ENCODE results near the gene RNASE12.
"Not testable (repeated sequence)": the region's sequence is repeated elsewhere in the genome, so short reads cannot be mapped to it uniquely, and the experiment has no call there.

Gene RNASE12

DNA sequence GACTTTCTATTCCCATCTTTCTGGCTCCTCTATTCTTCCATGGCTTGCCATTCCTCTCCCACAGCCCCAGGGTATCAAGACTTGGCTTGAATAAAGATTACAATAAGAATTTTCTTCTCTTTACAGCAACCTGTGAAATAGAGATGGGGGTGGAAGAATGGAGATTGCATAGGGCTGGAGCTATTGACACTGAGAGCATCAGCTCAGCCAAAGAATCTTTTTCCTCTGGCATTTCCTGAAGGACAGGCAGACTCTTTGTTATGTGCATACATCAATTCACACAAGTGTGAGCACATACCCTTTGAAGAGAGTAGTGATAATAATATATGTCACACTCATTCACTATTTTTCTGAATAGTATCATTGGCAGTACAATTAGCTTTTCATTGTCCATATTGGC, 8.0 kb downstream of the RNASE12 start:
- DNase-seq (ENCODE audit: low read depth, low spot score), result no peak

- DNase-seq (ENCODE audit: low read depth, low spot score), result no peak
Observed at GRCh38 chr14:20580242-20580641, 10.9 kb downstream of the RNASE12 start.

DNA sequence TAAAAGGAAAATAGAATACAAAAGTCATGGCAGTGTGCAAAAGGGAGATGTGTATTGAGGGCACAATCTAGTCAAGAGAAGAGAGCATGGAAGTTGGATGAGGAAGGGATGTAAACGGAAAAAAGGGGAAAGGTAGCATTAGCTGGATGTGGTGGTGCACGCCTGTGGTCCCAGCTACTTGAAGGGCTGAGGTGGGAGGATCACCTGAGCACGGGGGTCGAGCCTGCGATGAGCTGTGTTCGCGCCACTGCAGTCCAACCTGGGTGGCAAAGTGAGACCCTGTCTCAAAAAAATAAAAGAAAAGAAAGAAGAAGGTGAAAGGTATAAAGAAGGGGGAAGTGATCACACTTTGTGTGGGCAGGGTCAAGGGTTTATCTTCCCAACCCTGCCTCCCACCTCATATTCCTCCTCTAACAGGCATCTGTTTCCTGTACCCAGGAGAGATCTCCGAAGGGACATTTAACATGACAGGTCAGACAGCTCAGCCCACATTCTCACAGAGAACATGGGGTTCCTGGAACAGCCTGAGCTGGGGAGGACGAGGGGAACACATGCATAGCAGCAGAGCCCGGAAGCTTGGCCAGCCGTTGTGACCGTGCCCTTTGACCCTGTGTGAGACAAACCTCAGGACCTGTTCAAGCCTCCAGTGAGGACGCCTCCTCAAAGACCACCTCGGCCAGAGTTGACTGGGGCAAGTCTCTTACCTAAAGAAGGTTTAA, 12.2 kb downstream of the RNASE12 start:
- no peak for DNase-seq (ENCODE audit: low read depth, low spot score)

DNA sequence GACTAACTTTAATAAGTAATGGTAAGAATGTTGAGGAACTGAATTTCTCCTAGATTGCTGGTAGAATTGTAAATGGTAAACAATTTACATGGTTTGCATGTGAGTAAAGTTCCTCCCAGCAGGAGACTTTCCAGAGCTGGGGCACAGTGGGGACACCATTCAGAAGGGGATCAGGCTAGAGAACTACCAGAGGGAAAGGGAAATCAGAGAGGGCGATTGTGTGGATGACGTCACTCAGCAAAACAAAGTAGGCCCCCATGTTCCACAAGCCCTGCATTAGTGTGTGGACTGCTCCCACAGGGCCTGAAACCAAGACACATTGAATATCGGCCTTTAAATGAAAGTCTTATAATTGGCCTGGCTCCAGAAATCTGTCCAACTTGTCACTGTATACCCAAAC, 12.9 kb downstream of the RNASE12 start:
- DNase-seq (ENCODE audit: low read depth, low spot score), result no peak

- not testable (repeated sequence) for DNase-seq (ENCODE audit: low read depth, low spot score)
Observed at GRCh38 chr14:20572382-20572990, 18.7 kb downstream of the RNASE12 start.

- not testable (repeated sequence) for DNase-seq (ENCODE audit: low read depth, low spot score)
Observed at GRCh38 chr14:20570720-20571119, 20.5 kb downstream of the RNASE12 start.

- not testable (repeated sequence) for DNase-seq (ENCODE audit: low read depth, low spot score)
Observed at GRCh38 chr14:20569865-20570264, 21.3 kb downstream of the RNASE12 start.

- no peak for DNase-seq (ENCODE audit: low read depth, low spot score)
Observed at GRCh38 chr14:20569066-20569465, 22.1 kb downstream of the RNASE12 start.

DNA sequence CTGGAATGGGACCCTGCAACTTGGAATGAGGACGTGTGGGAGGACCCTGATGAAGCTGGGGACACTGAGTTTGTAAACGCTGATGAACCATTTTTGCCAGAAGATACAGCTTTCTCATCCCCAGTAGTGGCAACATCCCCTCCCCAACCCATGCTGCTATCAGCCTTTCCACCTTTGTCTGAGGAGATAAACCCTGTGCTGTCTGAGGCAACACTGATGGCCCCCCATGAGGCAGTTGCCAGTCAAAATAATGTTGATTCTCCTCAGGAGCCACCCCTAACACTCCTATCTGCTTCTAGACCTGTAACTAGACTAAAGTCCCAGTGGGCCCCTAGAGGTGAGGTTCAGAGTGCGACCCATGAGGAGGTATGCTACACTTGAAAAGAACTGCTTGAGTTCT, 22.8 kb downstream of the RNASE12 start:
- DNase-seq (ENCODE audit: low read depth, low spot score), result no peak

DNA sequence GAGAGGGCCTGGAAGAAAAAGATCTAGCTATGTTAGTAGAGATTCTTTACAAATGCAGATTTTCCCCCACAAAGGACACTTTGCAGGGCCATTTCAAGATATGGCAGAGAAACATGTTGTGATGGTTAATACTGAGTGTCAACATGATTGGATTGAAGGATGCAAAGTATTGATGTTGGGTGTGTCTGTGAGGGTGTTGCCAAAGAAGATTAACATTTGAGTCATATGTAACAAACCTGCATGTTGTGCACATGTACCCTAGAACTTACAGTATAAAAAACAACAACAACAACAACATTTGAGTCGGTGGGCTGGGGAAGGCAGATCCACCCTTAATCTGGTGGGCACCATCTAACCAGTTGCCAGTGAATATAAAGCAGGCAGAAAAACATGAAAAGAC, 24.0 kb downstream of the RNASE12 start:
- DNase-seq (ENCODE audit: low read depth, low spot score), result not testable (repeated sequence)

DNA sequence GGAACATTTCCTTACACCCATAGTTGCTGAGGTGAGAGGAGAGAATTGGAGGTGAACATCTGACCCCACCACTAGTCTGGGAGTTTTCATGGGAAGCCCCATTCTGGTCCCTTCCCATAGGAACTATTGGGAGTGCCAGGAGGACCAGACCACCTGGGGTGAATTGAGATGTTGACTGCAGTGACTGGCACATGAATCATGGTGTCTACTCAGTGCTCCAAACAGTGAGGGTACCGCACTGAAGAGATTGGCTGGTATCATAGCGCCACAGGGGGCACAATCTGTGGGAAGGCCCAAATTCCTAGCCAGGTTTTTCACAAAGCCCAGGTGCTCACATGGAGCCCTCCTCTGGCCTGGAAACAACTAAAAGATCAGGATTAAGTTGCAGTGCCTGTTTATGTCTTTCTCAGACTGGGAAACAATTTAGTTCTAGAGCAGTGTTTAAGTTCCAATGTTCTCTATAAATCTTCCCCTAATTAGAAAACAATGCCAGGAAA, 26.6 kb downstream of the RNASE12 start:
- DNase-seq (ENCODE audit: low read depth, low spot score), result no peak

- DNase-seq (ENCODE audit: low read depth, low spot score), result no peak
Observed at GRCh38 chr14:20563971-20564370, 27.2 kb downstream of the RNASE12 start.

DNA sequence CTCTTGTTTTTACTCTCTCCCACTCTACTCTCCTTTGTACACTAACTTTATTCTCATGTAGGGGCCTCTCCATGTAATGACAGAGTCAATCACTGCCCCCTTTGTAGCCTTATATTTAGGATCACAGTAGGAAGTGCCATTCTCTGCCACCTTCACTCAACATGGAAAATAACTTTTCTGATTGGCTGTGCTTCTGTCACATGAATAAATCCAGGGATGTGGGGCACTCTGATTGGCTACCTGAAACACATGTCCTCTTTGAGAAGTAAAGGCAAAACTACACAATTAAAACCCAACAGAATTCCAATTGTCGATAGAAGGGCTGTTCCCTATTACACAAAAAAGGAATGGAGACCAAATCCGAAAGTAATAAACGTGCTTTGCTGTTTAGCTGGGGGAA, 30.2 kb downstream of the RNASE12 start, which contains the start of gene RNASE9:
Gene RNASE9, minus strand, starts transcription at position 87 of the 400 bp plus-strand sequence.
- DNase-seq (ENCODE audit: low read depth, low spot score), result no peak

DNA sequence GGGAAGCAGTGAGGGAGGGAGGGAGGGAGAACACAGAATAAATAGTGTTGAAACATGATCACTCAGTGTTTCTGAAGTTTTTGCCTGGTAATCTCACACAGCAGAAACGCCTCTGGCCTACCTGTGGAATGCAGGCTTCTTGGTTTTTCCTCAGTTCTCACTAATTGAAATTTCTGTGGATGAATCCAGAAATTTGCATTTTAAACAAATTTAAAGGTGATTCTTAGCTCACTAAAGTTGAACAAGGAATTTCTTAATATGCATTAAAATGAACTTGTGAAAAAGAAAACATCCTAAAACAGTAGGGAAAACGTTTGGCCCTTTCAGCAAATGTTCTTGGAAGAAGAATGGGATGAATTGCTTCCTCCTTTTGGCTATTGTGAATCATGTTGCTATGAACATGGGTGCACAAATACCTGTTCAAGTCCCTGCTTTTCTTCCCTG, 31.7 kb downstream of the RNASE12 start:
- no peak for DNase-seq (ENCODE audit: low read depth, low spot score)

DNA sequence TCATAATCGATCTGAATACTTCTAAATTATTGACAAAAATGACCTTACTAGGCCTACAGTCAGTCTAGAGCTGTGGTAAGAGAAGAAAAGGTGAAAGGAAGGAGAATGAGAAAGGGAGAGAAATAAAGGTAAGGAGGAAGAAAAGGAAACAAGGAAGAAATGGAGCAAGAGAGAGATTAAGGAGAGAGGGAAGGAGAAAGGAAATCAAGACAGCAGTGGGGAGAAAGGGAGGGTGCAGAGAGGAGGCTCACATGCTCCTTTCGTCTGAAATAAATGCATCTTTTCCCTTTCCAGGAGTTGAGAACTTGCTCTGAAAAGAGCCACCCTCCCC, 34.0 kb downstream of the RNASE12 start:
- DNase-seq (ENCODE audit: low read depth, low spot score), result no peak

DNA sequence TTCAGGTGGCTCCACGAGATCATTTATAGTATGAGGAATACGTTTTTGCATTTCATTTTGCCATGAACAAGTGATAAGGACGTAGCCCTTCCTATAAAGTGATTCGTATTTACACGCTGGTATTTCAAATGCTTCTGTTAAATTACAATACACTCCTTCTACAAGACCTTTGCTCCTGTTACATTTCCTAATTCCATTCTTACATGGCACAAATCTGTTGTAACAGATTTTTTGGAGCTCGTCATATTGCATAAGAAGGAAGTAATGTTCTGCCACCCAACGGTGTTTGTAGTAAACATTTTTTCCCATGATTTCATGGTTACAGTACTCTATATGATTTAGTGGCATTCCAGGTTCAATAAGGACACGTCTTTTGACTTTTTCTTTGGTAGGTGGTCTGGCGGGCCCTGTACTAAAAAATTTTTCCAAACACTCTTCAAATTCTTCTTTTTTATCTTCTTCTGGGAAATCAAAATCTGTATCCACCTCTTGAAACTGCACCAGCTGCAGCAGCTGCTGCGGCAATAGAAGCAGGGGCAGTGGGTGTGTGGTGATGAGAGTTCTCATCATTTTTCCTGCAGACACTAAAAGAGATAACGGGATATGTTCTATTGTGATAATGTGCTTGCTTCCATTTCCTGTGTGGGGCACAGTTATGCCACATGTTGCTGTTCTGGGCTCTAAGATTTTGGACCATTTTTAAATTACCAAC, 34.5 kb downstream of the RNASE12 start:
- DNase-seq (ENCODE audit: low read depth, low spot score), result no peak

GRCh38 chr14:20555845-20556244, 35.3 kb downstream of the RNASE12 start:
- no peak for DNase-seq (ENCODE audit: low read depth, low spot score)

DNA sequence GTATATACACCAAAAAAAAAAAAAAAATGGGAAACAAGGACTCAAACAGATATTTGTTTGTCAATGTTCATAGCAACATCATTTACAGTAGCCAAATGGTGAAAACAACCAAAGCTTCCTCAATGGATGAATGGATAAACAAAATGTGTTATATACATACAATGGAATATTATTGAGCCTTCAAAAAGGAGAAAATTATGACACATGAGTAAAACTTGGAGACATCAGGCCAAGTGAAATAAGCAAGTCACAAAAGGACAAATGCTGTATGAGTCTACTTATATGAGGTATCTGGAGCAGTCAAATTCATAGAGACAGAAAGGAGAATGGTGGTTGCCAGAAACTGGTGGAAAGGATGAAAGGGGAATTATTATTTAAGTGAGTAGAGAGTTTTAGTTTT, 38.2 kb downstream of the RNASE12 start:
- no peak for DNase-seq (ENCODE audit: low read depth, low spot score)

GRCh38 chr14:20551606-20552005, 39.6 kb downstream of the RNASE12 start:
- no peak for DNase-seq (ENCODE audit: low read depth, low spot score)

- no peak for DNase-seq (ENCODE audit: low read depth, low spot score)
Observed at GRCh38 chr14:20550926-20551325, 40.2 kb downstream of the RNASE12 start.

DNA sequence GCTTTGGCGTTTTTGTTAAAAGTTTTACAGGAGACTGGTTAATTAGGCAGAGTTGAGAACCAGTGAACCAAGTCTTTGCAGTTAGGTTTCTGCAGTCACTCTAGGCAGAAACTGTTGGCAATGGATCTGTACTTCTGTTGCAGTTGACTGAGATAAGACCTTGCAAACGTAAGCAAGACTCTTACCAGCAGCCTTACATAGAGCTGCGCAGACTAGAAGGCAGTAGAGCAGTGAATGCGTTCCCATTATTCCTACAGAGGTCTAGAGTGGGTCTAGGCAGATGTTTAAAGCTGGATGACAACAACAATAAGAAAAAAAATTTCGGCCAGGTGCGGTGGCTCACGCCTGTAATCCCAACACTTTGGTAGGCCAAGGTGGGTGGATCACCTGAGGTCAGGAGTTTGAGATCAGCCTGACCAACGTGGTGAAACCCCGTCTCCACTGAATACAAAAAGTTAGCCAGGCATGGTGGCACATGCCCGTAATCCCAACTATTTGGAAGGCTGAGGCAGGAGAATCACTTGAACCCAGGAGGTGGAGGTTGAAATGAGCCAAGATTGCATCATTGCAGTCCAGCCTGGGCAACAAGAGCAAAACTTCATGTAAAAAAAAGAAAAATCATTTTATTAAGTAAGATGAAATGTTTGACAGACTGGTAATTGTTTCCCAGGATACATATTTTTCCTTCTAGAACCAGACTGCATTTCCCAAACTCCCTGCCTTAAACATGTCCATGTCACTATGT, 42.6 kb downstream of the RNASE12 start:
- no peak for DNase-seq (ENCODE audit: low read depth, low spot score)

- no peak for DNase-seq (ENCODE audit: low read depth, low spot score)
Observed at GRCh38 chr14:20546877-20547276, 44.3 kb downstream of the RNASE12 start.

All from activated CD4-positive, CD25-positive, alpha-beta regulatory T cell treated with anti-CD3 and anti-CD28 coated beads, Interleukin-2, amount 50 U/mL, for 16 hours (primary cell).